MCF 10A (cell line): ENCODE data around the gene CFAP299. TPM values are rescaled to one million over a fixed set of nuclear protein-coding genes. Genes with fewer than 3 reads are reported as not detected.

ENCODE experiments used
- BruUV-seq: library from RNA; stranded (reverse); fragments of 400-500 nt; replicated peaks from 2 replicates; lab custom pipeline; 2021; lab: Mats Ljungman, UMichigan
- CTCF ChIA-PET: fragments of 300-600 bp; sonication (Branson Sonifier 250); formaldehyde crosslinking; extraction: SDS; loops from one replicate; lab custom pipeline; 2021; ENCODE audit warnings: antibody characterized with exemption, inconsistent platforms; lab: Yijun Ruan, JAX
- POLR2A ChIA-PET: fragments of 300-600, 350-650 bp; sonication (Branson Sonifier 250); formaldehyde crosslinking; extraction: SDS; loops from one replicate; lab custom pipeline; 2020; ENCODE audit warnings: antibody characterized with exemption, inconsistent platforms; lab: Yijun Ruan, JAX
- DNase-seq: peaks from one replicate; pipeline ENCODE4 v3.0.0-alpha.2; 2018; ENCODE audit not compliant: unreplicated experiment
- H3K27ac Mint-ChIP-seq: one replicate; pipeline ENCODE4 v1.8.0; 2022; ENCODE audit warnings: mild to moderate bottlenecking, low read depth, mixed read lengths; ENCODE audit not compliant: unreplicated experiment
- H3K27me3 Mint-ChIP-seq: one replicate; pipeline ENCODE4 v1.8.0; 2022; ENCODE audit warnings: mixed read lengths; ENCODE audit not compliant: insufficient read depth, unreplicated experiment
- H3K36me3 Mint-ChIP-seq: one replicate; pipeline ENCODE4 v1.8.0; 2022; ENCODE audit warnings: mild to moderate bottlenecking, moderate library complexity, mixed read lengths; ENCODE audit not compliant: insufficient read depth, unreplicated experiment
- H3K4me1 Mint-ChIP-seq: one replicate; pipeline ENCODE4 v1.8.0; 2022; ENCODE audit warnings: mixed read lengths; ENCODE audit not compliant: insufficient read depth, unreplicated experiment
- H3K4me3 Mint-ChIP-seq: one replicate; pipeline ENCODE4 v1.8.0; 2022; ENCODE audit warnings: mild to moderate bottlenecking, moderate library complexity, mixed read lengths; ENCODE audit not compliant: unreplicated experiment
- H3K9me3 Mint-ChIP-seq: one replicate; pipeline ENCODE4 v1.8.0; 2022; ENCODE audit warnings: mixed read lengths; ENCODE audit not compliant: unreplicated experiment
- intact Hi-C: fragments of 100-400 bp; cut with micrococcal nuclease; formaldehyde crosslinking; loops from 2 replicates; pipeline ENCODE4 v1.14.1; 2022
- total RNA-seq: library from RNA; stranded (reverse); gene quantifications from 2 replicates; pipeline ENCODE4 v1.2.3, GENCODE V29; 2022
- TF ChIP-seq, protein P1 (sequence below): fragments of 200-600 bp; IDR thresholded peaks from one replicate; pipeline ENCODE4 v1.8.0; 2022; ENCODE audit warnings: antibody characterized with exemption, mild to moderate bottlenecking; ENCODE audit not compliant: unreplicated experiment

The CFAP299 gene
- total RNA-seq, 1 experiment from 2014 or later: 0.33 TPM

DNA sequence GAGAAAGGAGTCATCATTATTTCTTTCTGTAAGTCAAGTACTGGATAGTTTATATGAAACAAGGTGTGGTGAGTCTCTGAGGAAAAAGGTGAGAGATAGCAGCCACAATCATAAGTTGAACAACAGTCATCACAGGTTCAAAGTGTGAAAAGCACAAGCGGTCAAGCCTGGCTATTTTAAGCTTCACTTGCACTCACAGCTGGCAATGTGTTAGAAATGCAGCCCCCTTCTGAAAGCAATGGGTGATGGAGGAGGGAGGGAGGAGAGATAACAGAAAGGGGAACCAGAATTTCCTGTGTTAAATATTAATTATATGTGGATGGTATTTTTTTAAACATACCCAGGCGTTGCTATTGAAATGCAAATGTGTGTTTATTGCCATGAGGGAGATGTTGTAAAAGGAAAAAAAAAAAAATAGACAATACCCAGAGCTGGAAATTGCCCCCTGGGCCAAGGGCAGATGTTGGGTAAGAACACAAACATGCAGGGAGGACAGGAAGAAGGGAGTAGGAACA is 668.1 kb downstream of the CFAP299 start:
- Mint-ChIP-seq H3K9me3 (no peaks in the 10 kb centered on the region), H3K27me3 (no peaks in the 10 kb centered on the region), H3K4me1 (no peaks in the 10 kb centered on the region), H3K4me3 (no peak overlapping the region), H3K36me3 (no peaks in the 10 kb centered on the region), H3K27ac (no peak overlapping the region)
- TF ChIP-seq, protein P1, sequence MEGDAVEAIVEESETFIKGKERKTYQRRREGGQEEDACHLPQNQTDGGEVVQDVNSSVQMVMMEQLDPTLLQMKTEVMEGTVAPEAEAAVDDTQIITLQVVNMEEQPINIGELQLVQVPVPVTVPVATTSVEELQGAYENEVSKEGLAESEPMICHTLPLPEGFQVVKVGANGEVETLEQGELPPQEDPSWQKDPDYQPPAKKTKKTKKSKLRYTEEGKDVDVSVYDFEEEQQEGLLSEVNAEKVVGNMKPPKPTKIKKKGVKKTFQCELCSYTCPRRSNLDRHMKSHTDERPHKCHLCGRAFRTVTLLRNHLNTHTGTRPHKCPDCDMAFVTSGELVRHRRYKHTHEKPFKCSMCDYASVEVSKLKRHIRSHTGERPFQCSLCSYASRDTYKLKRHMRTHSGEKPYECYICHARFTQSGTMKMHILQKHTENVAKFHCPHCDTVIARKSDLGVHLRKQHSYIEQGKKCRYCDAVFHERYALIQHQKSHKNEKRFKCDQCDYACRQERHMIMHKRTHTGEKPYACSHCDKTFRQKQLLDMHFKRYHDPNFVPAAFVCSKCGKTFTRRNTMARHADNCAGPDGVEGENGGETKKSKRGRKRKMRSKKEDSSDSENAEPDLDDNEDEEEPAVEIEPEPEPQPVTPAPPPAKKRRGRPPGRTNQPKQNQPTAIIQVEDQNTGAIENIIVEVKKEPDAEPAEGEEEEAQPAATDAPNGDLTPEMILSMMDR: no peak
- ChIA-PET CTCF (interaction anchor here (0.6 kb wide), 1 partner anchor 775 kb away, joined by 3 read pairs; no protein-coding TSS in a partner anchor), POLR2A (no interaction called here)
- no peak for DNase-seq
- intact Hi-C loops: no loop called here
- no TSS peak for BruUV-seq

DNA sequence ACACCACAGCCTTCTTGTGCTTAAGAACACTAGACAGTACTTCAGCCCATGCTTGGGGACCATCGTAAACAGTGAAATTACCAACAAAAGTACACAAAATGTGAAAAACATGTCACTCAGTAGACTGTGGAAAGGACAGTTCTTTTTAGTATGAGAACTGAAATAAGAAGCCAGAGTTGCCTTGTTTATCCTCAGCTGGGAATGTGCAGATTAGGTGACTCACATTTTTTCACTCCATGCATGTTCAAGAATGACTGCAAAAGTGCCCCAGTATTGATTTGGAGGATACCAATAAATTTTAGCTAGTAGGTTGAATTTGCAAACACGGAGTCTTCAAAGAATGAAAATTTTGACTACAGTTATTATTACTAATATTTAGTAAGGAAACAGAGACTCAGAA is 671.9 kb downstream of the CFAP299 start:
- Mint-ChIP-seq H3K27me3 (no peaks in the 10 kb centered on the region), H3K9me3 (no peaks in the 10 kb centered on the region), H3K4me3 (no peak overlapping the region), H3K4me1 (no peaks in the 10 kb centered on the region), H3K27ac (no peak overlapping the region), H3K36me3 (no peaks in the 10 kb centered on the region)
- intact Hi-C loops: no loop called here
- no peak for DNase-seq
- ChIA-PET POLR2A (no interaction called here), CTCF (interaction anchor here (0.6 to 1.1 kb wide), 6 partner anchors 16 to 737 kb away, joined by 3 to 5 read pairs (median 4); partner anchors contain the start of gene BMP3)
- BruUV-seq: no TSS peak
- TF ChIP-seq, protein P1: no peak

Other genes starting within 250 kb of the CFAP299 start
- 4.8 and 4.9 TPM in 2 replicates for gene PRDM8, start 138.2 kb upstream of the CFAP299 start, total RNA-seq
- gene FGF5, start 69.1 kb upstream of the CFAP299 start, total RNA-seq: not detected in 2 replicates